Uterus (tissue), 2 donors: ENCODE measurements around the gene MTREX.

Experiments used
- POLR2A ChIP-seq, 2 donors: fragments of 450-650 bp; IDR thresholded peaks; one replicate each; pipeline ENCODE4 v1.6.1; 2016; ENCODE audit warnings: antibody characterized with exemption in 2 of 2, mild to moderate bottlenecking in 1 of 2, moderate library complexity in 1 of 2
- TF ChIP-seq, protein P1 (sequence below), 4 experiments: fragments of 200-600 bp in 2 of 4; fragments of 450-650 bp in 2 of 4; sonication (generic) in 2 of 4; IDR thresholded peaks; one replicate each; pipeline ENCODE4 v1.5.1; 2016 to 2019; ENCODE audit warnings: antibody characterized with exemption in 4 of 4, mild to moderate bottlenecking in 2 of 4, moderate library complexity in 1 of 4

DNA sequence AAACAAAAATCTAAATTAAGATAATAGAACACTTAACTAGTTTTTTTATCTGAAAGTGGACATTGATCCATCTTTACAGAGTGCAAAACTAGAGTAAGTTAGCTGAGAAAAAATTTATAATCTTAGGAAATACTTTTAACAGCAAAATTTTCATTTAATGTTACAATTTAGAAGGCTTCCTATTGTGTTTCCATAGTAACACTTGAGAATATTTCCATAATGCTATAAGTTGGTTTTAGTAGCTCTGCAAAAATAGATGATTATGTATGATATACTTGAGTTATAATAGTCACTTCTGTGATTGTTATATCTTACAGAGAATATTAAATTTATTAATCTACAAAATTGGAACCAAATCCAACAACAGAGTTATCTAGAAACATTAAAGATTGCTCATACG lies 78.6 kb downstream of the MTREX start:
- no peak for TF ChIP-seq POLR2A (IDR thresholded peaks at IDR 0.05)
- TF ChIP-seq, protein P1, sequence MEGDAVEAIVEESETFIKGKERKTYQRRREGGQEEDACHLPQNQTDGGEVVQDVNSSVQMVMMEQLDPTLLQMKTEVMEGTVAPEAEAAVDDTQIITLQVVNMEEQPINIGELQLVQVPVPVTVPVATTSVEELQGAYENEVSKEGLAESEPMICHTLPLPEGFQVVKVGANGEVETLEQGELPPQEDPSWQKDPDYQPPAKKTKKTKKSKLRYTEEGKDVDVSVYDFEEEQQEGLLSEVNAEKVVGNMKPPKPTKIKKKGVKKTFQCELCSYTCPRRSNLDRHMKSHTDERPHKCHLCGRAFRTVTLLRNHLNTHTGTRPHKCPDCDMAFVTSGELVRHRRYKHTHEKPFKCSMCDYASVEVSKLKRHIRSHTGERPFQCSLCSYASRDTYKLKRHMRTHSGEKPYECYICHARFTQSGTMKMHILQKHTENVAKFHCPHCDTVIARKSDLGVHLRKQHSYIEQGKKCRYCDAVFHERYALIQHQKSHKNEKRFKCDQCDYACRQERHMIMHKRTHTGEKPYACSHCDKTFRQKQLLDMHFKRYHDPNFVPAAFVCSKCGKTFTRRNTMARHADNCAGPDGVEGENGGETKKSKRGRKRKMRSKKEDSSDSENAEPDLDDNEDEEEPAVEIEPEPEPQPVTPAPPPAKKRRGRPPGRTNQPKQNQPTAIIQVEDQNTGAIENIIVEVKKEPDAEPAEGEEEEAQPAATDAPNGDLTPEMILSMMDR (IDR thresholded peaks at IDR 0.05) = no peak
